Measurements from ENCODE around the gene LRP1B.

Gene LRP1B

DNA sequence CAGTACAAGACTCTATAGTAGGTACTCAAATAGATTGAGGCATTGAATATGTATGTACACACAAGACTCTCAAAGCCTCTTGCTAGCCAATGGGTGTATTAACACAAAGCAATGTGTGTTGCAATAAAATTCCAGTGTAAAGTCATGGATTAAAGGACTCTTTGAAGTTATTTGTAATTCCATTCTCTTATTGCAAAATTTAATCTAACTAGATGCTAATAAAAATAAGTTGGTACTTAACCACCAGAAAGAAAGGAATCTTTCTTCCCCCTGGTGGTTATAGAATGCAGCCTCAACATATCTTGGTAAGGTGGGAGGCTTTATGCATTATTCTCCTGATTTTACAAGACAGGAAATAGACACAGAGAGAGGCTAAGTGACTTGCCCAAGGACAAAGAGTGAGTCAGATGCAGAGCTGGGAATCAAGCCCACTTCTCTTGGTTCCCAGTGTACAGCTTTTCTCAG is 18.0 kb downstream of the LRP1B start:
- TF ChIP-seq, protein P1, sequence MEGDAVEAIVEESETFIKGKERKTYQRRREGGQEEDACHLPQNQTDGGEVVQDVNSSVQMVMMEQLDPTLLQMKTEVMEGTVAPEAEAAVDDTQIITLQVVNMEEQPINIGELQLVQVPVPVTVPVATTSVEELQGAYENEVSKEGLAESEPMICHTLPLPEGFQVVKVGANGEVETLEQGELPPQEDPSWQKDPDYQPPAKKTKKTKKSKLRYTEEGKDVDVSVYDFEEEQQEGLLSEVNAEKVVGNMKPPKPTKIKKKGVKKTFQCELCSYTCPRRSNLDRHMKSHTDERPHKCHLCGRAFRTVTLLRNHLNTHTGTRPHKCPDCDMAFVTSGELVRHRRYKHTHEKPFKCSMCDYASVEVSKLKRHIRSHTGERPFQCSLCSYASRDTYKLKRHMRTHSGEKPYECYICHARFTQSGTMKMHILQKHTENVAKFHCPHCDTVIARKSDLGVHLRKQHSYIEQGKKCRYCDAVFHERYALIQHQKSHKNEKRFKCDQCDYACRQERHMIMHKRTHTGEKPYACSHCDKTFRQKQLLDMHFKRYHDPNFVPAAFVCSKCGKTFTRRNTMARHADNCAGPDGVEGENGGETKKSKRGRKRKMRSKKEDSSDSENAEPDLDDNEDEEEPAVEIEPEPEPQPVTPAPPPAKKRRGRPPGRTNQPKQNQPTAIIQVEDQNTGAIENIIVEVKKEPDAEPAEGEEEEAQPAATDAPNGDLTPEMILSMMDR (IDR thresholded peaks at IDR 0.05; ENCODE audit: low read depth, low read length, missing control alignments) = no peak
- no peak overlapping the region for H3K4me3 ChIP-seq (ENCODE audit: low read depth, low read length)
- no peak for DNase-seq (ENCODE audit: low read depth)

DNA sequence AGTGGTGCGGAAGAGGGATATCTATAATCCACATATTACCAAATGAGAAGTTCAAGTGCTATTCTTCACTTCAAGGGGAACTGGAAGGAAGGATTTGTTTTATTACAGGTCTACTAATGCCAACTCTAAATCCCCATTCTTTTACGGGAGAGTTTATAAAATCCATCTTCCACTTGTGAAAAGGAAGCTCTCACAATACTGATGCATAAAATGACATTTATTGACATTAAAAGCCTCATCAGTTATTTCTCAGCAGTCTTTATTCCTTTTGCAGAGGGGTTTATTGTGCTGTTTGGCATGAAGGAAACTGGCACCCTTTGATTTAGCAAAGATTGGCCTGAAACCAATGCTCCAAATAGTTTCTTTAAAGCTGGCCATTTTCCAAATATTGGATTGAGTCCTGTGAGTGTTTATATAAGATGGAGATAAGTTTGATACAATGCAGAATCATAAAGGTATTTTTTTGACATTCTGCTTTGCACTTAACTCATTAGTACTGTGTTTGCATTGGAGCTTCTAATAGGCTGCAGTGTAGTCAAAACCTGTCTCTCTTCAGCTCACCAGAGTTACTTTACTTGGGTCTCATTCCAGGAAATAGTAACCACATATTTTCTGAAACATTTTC is 26.6 kb downstream of the LRP1B start:
- no peak for DNase-seq (ENCODE audit: low read depth)
- TF ChIP-seq, protein P1 (IDR thresholded peaks at IDR 0.05; ENCODE audit: low read depth, low read length, missing control alignments) = no peak
- H3K4me3 ChIP-seq (ENCODE audit: low read depth, low read length) = no peak overlapping the region

DNA sequence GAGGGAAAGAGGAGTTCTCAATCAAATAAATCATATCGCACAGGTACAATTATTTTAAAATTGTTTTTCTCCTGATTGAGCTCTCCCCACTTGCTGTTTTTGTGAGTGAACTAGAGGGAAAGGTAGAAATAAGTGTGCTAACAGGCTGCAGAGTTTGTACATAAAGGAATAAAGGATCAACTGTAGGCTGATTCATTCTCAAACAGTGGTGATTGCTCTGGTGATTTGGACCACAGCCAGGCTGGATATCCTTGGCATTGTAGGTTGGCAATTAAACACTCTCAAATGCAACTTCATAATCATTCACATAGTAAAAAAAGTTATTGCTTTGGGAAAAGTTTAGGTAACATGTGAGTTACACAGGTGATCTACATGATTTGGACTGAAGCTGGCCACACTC is 29.8 kb downstream of the LRP1B start:
- TF ChIP-seq, protein P1 (IDR thresholded peaks at IDR 0.05; ENCODE audit: low read depth, low read length, missing control alignments) = no peak
- no peak overlapping the region for H3K4me3 ChIP-seq (ENCODE audit: low read depth, low read length)
- DNase-seq (ENCODE audit: low read depth) = no peak

DNA sequence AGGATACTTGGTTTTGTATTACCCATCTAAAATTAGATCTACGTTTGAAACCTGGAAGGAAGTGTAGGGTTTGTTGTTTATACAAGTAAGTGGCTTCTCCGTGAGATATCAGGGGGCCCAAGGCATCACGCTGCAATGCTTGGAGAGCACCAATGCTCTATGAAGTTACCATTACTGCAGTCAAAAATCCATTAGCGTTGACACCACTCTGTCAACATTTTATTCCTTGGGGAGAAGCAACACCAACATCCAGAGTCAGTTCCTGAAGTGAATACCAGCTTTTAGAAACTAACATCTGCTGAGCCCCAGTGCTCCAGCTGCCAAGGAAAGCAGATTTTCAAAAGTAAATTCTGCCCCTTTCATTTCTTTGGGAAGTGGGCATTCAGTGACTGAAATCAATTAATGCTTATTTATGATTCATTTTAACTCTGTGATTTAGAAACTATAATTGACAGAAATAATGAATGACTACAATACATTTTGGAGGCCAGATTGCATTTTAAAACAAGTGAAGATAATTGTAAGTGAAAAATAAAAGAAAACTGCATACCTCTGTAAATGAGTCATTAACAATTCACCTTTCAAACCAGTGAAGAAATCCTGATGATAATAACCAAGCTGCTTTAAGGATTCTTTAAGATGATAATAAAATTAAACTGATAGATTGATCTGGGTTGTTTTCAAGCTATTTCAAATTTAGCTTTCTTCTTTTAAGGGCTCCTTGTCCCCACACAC is 30.5 kb downstream of the LRP1B start:
- no peak overlapping the region for H3K4me3 ChIP-seq (ENCODE audit: low read depth, low read length)
- TF ChIP-seq, protein P1 (IDR thresholded peaks at IDR 0.05; ENCODE audit: low read depth, low read length, missing control alignments) = no peak
- DNase-seq (ENCODE audit: low read depth) = no peak

DNA sequence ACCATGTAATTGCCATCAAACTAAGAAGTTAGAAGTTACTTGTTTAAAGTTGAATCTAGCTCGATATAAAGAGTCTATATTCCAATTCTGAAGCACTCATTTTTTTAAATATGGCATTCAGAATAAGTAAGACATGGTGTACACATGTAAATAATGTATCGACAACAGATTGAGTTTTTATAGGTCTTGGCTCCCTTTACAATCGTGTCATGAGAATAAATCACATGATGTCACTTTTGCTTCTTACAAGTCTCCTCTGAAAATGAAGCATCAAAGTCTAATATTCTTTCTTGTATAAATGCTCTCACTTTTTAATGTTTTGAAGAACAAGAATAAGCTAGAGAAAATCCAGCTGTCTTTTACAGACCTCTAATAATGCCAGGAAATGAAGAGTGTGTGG is 33.1 kb downstream of the LRP1B start:
- TF ChIP-seq, protein P1 (IDR thresholded peaks at IDR 0.05; ENCODE audit: low read depth, low read length, missing control alignments) = no peak
- H3K4me3 ChIP-seq (ENCODE audit: low read depth, low read length) = no peak overlapping the region
- no peak for DNase-seq (ENCODE audit: low read depth)

DNA sequence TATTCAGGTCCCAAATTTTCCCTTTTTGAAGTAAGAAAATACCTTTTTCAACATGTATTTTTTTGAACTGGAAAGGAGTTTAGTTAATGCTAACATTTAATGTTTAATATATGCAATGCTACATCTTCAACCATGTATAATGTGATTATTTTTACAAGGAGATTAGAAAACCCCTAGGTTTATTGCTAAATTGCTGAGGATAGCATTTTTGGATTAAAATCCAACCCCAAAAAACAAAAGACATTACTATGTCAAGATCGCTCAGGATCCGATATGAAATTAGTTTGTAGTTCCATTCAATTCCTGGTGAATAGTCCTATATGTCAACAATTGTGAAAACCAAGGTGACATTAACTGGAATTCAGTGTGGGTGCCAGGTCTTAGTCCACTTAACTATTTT is 35.2 kb downstream of the LRP1B start:
- no peak for DNase-seq (ENCODE audit: low read depth)
- TF ChIP-seq, protein P1 (IDR thresholded peaks at IDR 0.05; ENCODE audit: low read depth, low read length, missing control alignments) = no peak
- no peak overlapping the region for H3K4me3 ChIP-seq (ENCODE audit: low read depth, low read length)

Data from GM12864 (cell line).